GM18519 (cell line): ENCODE measurements around the gene MRPL30.
"Not testable (repeated sequence)": the region's sequence is repeated elsewhere in the genome, so short reads cannot be mapped to it uniquely, and the experiment has no call there.

Experiments used
- ATAC-seq: cut with Tn5 transposase; IDR thresholded peaks from one replicate; pipeline ENCODE4 v1.9.1; 2021; ENCODE audit warnings: mild to moderate bottlenecking, moderate library complexity; ENCODE audit not compliant: unreplicated experiment, low FRiP score

Gene MRPL30

DNA sequence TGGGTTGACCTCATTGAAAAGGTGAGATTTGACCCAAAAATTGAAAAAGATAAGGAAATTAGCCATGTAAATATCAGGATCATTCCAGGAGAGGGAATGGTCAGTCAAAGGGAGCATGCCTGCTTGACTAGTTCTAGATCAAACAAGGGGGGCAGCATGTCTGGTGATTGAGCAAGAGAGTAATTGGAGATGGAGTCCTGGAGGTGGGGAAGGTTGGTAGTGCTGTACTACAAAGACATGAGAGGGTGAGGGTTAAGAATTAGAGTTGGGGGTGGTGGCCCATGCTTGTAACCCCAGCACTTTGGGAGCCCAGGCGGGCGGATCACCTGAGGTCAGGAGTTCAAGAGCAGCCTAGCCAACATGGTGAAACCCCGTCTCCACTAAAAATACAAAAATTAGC is 2.0 kb downstream of the MRPL30 start:
- ATAC-seq = no peak

DNA sequence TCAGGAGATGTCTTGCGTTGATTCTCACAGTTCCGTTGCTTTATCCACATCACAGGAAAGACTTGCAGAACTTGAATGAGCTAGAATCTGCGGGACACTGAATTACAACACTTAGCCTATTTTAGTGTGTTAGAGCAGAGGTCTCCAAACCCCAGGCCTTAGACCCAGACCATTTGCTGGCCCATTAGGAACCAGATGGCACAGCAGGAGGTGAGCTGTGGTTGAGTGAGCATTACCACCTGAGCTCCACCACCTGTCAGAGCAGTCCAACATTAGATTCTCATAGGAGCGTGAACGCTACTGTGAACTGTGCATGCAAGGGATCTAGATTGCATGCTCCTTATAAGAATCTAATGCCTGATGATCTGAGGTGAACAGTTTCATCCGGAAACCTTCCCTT is 3.8 kb downstream of the MRPL30 start:
- ATAC-seq = no peak

DNA sequence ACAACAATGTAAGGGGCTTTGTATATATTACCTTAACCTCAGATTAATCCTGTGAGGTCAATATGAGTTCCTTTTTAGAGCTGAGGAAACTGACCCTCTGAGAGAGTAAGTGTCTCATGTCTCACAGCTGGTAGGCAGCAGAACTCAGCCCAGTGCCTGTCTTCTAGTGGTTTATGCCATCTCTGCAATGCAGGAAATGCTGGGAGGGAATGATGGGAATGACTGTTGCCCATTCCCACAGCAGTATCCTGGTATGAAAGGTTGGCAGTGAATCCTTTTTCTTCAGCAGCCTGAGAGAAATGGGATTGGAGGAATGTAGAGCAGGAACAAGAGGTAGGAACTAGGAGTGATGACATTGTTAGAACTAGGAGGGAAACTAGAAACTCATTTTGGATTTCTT is 6.0 kb downstream of the MRPL30 start:
- no peak for ATAC-seq

DNA sequence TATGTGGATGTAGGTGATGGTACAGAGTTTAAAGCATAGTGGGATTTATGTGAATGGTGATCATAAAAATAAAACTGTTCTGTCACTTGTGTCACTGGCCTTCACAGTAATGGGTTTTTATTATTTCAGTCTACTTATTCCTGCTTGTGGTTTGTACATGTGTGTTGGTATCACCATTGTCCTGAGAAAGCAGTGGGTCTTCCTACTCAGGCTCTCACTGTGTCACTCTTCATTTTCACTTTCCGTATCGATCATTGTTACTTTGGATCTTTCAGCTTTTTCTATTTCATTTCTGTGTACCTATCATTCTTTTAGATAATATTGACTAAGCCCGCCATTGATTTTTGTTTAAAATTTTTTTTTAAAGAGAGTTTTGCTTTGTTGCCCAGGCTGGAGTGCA is 7.4 kb downstream of the MRPL30 start:
- no peak for ATAC-seq

DNA sequence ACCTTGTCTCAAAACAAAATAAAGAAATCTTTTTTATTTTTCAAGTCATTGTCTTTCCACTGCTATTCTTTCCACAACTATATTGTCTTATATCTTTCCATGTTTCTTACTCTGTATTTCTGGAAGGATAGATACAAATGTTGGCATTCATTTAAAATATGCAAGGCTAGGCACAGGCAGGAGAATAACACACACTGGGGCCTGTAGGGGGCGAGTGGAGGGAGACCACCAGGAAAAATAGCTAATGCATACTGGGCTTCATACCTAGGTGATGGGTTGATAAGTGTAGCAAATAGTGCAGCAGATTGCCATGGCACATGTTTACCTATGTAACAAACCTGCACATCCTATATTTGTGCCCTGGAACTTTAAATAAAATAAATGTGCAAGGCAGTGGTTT is 9.6 kb downstream of the MRPL30 start:
- no peak for ATAC-seq

DNA sequence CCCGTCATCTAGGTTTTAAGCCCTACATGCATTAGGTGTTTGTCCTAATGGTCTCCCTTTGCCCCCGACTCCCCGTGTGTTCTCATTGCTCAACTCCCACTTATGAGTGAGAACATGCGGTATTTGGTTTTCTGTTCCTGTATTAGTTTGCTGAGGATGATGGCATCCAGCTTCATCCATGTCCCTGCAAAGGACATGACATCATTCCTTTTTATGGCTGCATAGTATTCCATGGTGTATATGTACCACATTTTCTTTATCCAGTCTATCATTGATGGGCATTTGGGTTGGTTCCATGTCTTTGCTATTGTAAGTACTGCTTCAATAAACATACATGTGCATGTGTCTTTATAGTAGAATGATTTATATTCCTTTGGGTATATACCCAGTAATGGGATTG is 11.4 kb downstream of the MRPL30 start:
- ATAC-seq = not testable (repeated sequence)

DNA sequence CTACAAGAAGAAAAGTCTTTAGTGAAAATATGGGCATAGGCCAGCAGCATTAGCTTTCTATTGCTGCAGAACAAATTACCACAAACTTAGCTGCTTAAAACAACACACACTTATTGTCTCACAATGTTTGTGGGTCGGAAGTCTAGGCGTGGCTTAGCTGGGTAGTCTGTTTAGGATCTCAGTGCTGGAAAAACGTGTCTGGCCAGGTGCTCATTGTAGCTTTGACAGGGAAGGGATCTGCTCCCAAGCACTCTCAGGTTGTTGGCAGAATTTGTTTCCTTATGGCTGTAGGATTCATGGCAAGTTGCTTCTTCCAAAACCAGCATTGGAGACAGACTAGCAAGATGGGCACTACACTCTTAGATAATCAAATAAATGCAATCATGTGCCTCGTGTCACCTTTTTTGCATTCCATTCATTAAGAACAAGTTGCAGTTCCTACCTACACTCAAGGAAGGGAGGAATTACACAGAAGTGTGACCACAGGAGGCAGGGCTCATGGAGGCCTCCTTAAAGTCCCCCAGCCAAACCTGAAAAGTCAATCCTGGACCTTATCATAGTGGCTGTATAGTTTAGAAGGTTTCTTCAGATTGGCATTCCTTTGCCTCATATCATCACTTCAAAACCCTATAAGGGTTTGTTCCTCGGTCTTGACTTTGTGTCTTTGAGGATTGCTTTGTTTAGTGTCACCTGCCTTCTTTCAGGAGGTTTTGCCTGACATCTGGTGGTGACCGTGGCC is 17.3 kb downstream of the MRPL30 start:
- ATAC-seq = no peak

DNA sequence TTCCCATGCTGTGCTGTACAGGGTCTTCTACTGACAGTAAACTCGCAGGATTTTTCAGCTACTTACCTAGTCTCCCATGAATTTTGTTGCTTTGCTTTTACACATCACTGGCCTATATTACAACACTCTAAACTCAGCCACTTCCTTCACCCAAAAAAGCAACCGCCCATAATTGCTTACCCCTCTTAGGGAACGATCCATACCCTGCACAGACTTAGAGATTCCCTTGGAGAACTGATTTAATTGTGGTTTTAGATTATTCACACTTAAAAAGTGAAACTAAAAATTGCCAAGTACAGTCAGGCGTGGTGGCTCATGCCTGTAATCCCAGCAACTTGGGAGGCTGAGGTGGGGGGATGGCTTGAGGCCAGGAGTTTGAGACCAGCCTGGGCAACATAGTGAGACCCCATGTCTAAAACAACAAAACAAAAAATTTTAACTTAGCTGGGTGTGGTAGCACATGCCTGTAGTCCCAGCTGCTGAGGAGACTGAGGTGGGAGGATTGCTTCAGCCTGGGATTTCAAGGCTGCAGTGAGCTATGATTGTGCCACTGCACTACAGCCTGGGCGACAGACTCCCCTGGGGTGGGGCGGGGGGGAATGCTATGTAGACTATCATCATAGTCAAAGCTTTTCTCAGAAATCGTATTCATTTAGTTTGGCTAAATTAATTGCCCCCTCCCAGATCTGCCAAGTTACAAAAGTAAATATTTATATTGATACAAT is 19.3 kb downstream of the MRPL30 start:
- ATAC-seq = no peak

DNA sequence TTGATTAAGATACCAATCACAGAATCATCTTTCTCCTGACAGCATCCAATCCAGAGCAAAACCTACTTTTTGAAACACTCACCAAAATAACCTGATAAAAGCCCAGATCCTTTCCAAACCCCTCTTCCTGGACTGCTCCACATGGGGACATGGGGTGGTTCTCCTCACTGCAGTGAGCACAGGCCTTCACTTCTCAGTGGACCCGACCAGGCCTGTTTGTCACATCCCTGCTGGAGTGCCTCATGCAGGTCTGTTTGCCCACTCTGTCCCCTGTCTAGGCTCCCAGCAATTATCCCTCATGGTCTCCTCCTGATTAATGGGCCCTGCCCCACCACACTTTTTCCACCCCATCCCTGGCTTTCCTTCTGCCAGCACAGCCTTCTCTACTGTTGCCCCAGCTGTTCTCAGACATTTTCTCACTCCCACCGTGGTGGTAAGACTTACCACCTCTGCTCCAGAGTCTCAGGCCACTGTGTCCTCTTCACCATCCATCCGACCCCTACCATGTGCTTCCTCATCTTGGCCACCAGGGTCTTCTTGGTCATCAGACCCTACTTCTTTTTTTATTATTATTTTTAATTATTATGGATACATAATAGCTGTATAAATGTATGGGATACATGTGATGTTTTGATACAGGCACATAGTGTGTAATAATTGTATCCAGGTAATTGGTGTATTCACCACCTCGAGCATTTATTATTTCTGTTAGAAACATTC is 21.1 kb downstream of the MRPL30 start:
- ATAC-seq = no peak

DNA sequence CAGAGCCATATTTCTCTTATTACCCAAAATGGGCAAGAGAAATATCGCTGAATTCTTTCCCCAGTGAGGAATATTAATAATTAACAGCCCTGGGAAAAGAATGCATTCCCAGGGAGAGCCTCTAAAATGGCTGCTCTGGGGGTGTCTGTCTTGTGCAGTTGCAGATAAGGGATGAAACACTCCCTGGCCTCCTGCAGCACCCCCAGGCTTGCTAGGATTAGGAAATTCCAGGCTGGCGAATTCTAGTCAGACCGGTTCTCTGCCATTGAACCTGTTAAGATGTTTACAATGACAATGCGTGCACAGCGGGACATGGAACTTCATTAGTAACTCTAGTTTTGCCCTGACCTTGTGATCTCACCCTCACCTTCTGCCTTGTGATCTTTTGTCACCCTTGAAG is 24.5 kb downstream of the MRPL30 start:
- ATAC-seq = no peak

DNA sequence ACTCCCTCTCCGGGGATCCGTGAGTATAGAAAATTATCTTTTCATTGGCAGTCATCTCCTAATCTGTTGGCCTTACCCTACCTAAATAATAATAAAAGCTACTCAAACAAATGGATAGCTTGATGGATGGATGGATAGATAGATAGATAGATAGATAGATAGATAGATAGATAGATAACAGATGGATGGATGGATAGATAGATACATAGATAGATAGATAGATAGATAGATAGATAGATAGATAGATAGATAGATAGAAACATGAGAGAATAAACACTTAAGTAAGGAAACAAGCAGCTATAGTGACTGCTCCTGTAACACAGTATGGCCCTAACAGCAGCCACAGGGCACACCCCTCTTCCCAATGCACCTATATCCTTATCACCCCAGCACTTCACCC is 35.1 kb downstream of the MRPL30 start:
- ATAC-seq = no peak

DNA sequence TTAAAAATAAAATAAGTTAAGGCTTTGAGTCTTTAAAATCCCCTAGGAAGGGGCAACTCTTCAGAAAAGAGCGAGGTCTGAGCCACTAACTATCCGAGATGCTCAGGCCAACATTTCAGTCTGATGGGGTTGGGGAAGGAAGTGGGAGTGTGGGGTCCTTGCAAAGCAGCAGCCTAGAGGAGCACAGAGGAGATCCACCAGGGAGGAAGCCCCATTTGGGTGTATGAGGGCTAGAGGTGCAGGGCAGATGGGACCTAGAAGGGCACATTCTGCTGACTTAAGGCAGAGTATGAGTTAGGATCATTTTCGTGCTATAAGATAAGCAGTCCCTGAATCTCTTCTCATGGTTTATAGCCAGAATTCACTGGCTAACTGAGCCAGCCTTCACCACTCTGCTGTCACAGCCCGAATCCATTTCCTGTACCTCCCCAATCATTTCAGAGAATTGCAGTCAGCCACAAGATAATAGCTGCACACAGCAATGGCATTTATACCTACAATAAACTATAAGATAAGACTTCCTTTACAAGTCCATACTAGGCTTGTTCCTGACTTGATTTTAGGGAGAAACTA is 37.0 kb downstream of the MRPL30 start:
- no peak for ATAC-seq

DNA sequence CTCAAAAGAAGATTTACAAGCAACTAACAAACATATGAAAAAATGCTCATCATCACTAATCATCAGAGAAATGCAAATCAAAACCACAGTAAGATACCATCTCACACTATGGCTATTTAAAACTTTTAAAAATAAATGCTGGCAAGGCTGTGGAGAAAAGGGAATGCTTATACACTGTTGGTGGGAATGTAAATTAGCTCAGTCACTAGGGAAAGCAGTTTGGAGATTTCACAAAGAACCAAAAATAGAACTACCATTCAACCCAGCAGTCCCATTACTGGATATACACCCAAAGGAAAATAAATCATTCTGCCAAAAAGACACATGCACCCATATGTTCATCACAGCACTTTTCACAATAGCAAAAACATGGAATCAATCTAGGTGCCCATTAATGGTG is 52.2 kb downstream of the MRPL30 start:
- not testable (repeated sequence) for ATAC-seq

DNA sequence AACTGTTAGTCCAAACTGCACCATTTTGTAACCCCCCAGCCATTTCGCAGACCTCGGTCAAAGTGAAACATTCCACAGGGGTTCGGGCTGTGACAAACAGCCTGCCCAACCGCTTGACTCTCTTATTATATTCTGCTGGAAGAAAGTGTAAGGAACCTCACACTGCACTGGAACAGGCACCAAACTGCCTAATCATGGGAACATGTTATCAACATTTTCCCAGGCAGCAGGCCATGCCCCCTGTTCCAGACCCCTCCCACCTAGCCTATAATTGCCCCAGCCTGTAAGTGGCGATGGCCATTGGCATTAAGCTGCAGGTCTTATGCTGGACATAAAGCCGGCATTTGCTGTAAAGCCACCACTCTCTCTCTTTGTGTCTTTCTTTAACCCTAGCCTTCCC is 57.6 kb downstream of the MRPL30 start:
- ATAC-seq = no peak

DNA sequence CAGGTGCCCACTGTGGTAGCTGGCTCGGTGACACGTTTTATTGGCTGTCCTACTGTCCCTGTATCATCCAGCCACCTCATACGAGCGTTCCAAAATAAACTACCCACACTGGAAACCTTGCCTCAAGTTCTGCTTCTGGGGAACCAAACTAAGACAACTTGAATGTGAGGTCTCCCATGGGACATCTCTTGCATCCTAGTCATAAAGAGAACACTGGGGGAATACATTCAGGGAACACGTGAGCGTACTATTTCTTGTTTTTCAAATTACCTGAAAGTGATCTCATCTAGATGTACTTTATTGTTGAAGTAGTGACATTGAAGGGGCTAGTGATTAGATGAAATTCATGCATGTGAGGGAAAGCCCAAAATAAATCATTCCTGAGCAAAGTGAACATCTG is 59.4 kb downstream of the MRPL30 start:
- no peak for ATAC-seq

DNA sequence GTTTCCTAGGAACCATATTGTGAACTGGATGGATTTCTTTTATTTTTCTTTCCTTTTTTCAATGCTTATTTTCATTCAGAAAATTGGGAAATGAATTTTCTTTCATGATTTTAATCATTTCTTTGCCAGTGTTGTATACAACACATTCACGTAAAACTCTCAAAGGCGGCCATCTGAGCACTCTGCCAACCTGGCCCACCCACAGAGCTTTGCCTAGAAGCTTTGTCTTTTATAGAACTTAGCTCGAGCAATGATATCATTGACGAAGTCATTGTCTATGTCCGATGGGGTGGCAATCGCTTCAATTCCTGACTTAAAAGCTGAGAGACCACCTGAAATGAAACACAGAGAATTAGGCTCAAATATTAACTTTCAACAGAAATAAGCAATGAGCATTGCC is 61.2 kb downstream of the MRPL30 start:
- ATAC-seq = no peak
